HCT116 (cell line): ENCODE results near the gene MGAM2. TPM values are rescaled to one million over a fixed set of nuclear protein-coding genes. Genes with fewer than 3 reads are reported as not detected.

Source experiments
- ATAC-seq: fragments of 200-7000 bp; cut with Tn5 transposase; 2 replicates; pipeline ENCODE4 v1.9.1; 2020; ENCODE audit warnings: mild to moderate bottlenecking, moderate library complexity
- BruUV-seq: library from RNA; stranded (reverse); fragments of 400-500 nt; replicated peaks from 2 replicates; lab custom pipeline; 2021; lab: Mats Ljungman, UMichigan
- CTCF ChIA-PET: fragments of 300-600 bp; sonication (Branson Sonifier 250); formaldehyde crosslinking; loops from one replicate; lab custom pipeline; 2021; ENCODE audit warnings: antibody characterized with exemption; lab: Charles Lee
- POLR2A ChIA-PET: fragments of 300-600, 350-600 bp; sonication (Branson Sonifier 250); formaldehyde crosslinking; loops from one replicate; lab custom pipeline; 2021; ENCODE audit warnings: antibody characterized with exemption; lab: Charles Lee
- RAD21 ChIA-PET, 2 experiments: fragments of 300-600 bp; sonication (Branson Sonifier 250); formaldehyde crosslinking; loops; one replicate each; lab custom pipeline; 2023; ENCODE audit warnings: low total read pairs in 2 of 2; ENCODE audit not compliant: uncharacterized antibody in 2 of 2, unreplicated experiment in 2 of 2, low non-redundant PET in 1 of 2; lab: Charles Lee
- DNase-seq: peaks from one replicate; pipeline ENCODE4 v3.0.0-alpha.2; 2010; ENCODE audit warnings: low read depth, low spot score
- H2AFZ ChIP-seq: fragments of 200-600 bp; shearing (Covaris generic), sonication (generic); 2 replicates; pipeline ENCODE4 v1.6.1; 2017; ENCODE audit warnings: low read depth, mixed run types, mixed read lengths, antibody characterized with exemption, low read length; ENCODE audit not compliant: poor library complexity, severe bottlenecking
- H3K27ac ChIP-seq: 2 replicates; pipeline ENCODE4 v1.5.1; 2012; ENCODE audit warnings: low read depth, low read length
- H3K27me3 ChIP-seq: fragments of 200-600 bp; sonication (generic); 2 replicates; pipeline ENCODE4 v1.6.1; 2016; ENCODE audit warnings: mixed run types, low read length, mixed read lengths; ENCODE audit not compliant: insufficient read depth
- H3K36me3 ChIP-seq, 2 experiments: fragments of 200-500 bp in 1 of 2; fragments of 200-600 bp in 1 of 2; sonication (Bioruptor generic) in 1 of 2; sonication (generic) in 1 of 2; 2 replicates each; pipeline versions ENCODE4 v1.5.1 to v1.6.1; 2014 to 2016; ENCODE audit warnings: low read length in 2 of 2, inconsistent platforms in 1 of 2, mixed read lengths in 1 of 2, mixed run types in 1 of 2; ENCODE audit not compliant: insufficient read depth in 2 of 2, control insufficient read depth in 1 of 2
- H3K4me1 ChIP-seq, 2 experiments: fragments of 200-600 bp in 1 of 2; sonication (generic) in 1 of 2; 2 replicates each; pipeline versions ENCODE4 v1.5.1 to v1.6.1; 2012 to 2017; ENCODE audit warnings: low read length in 2 of 2, inconsistent platforms in 1 of 2, mild to moderate bottlenecking in 1 of 2, mixed read lengths in 1 of 2, mixed run types in 1 of 2, moderate library complexity in 1 of 2; ENCODE audit not compliant: insufficient read depth in 2 of 2, control insufficient read depth in 1 of 2
- H3K4me2 ChIP-seq: fragments of 200-600 bp; sonication (generic); 2 replicates; pipeline ENCODE4 v1.6.1; 2017; ENCODE audit warnings: mixed run types, low read length, mixed read lengths
- H3K4me3 ChIP-seq, 2 experiments: fragments of 200-600 bp in 1 of 2; sonication (generic) in 1 of 2; replicated peaks in 1 of 2; 2 replicates each; pipeline ENCODE4 v1.5.1; 2011 to 2016; ENCODE audit warnings: low read length in 2 of 2, control low read depth in 1 of 2, low read depth in 1 of 2, mild to moderate bottlenecking in 1 of 2, mixed read lengths in 1 of 2, mixed run types in 1 of 2
- H3K79me2 ChIP-seq: fragments of 200-600 bp; sonication (generic); 2 replicates; pipeline ENCODE4 v1.6.1; 2017; ENCODE audit warnings: mild to moderate bottlenecking, mixed run types, low read length, moderate library complexity, mixed read lengths; ENCODE audit not compliant: insufficient read depth
- H3K9ac ChIP-seq: fragments of 200-600 bp; sonication (generic); 2 replicates; pipeline ENCODE4 v1.6.1; 2016; ENCODE audit warnings: low read length, mixed read lengths
- H3K9me2 ChIP-seq: fragments of 200-600 bp; sonication (generic), shearing (Covaris generic); 2 replicates; pipeline ENCODE4 v1.6.1; 2017; ENCODE audit warnings: mixed run types, mild to moderate bottlenecking, moderate library complexity; ENCODE audit not compliant: insufficient read depth
- H3K9me3 ChIP-seq, 2 experiments: fragments of 200-500 bp in 1 of 2; fragments of 200-600 bp in 1 of 2; sonication (Bioruptor generic) in 1 of 2; sonication (generic) in 1 of 2; 2 replicates each; pipeline ENCODE4 v1.6.1; 2014 to 2017; ENCODE audit warnings: low read length in 2 of 2, mixed read lengths in 2 of 2, inconsistent platforms in 1 of 2, low read depth in 1 of 2, mild to moderate bottlenecking in 1 of 2, mixed run types in 1 of 2, moderate library complexity in 1 of 2; ENCODE audit not compliant: control insufficient read depth in 1 of 2, insufficient read depth in 1 of 2
- H4K20me1 ChIP-seq: fragments of 200-600 bp; sonication (generic), shearing (Covaris generic); 2 replicates; pipeline ENCODE4 v1.6.1; 2017; ENCODE audit warnings: mixed run types, mild to moderate bottlenecking, moderate library complexity; ENCODE audit not compliant: insufficient read depth
- CEBPB ChIP-seq: IDR thresholded peaks from 2 replicates; pipeline ENCODE4 v1.6.1; 2012; ENCODE audit warnings: low read depth
- EGR1 ChIP-seq: IDR thresholded peaks from 2 replicates; pipeline ENCODE4 v1.6.1; 2012; ENCODE audit warnings: low read depth
- JUND ChIP-seq: IDR thresholded peaks from 2 replicates; pipeline ENCODE4 v1.6.1; 2012
- POLR2AphosphoS5 ChIP-seq: IDR thresholded peaks from 2 replicates; pipeline ENCODE4 v1.6.1; 2011; ENCODE audit warnings: mild to moderate bottlenecking, low read depth, low read length, moderate library complexity
- RAD21 ChIP-seq: IDR thresholded peaks from 2 replicates; pipeline ENCODE4 v1.6.1; 2012; ENCODE audit warnings: low read depth, mild to moderate bottlenecking
- SIN3A ChIP-seq: IDR thresholded peaks from 2 replicates; pipeline ENCODE4 v1.6.1; 2012; ENCODE audit warnings: low read depth
- SRF ChIP-seq: IDR thresholded peaks from 2 replicates; pipeline ENCODE4 v1.6.1; 2012; ENCODE audit warnings: low read depth
- TCF7L2 ChIP-seq: IDR thresholded peaks from 2 replicates; pipeline ENCODE4 v1.7.0; 2011; ENCODE audit warnings: borderline replicate concordance, inconsistent platforms; ENCODE audit not compliant: insufficient read depth, insufficient read length; ENCODE audit errors: extremely low read depth
- YY1 ChIP-seq: IDR thresholded peaks from 2 replicates; pipeline ENCODE4 v1.6.1; 2011; ENCODE audit warnings: low read length, low read depth, moderate library complexity, mild to moderate bottlenecking; ENCODE audit not compliant: insufficient replicate concordance; ENCODE audit errors: extremely low read depth
- ZFX ChIP-seq: fragments of 450-650 bp; IDR thresholded peaks from 2 replicates; pipeline ENCODE4 v1.6.1; 2017
- ZNF274 ChIP-seq: fragments of 200-500 bp; sonication (Bioruptor generic); IDR thresholded peaks from 2 replicates; pipeline ENCODE4 v1.6.1; 2014; ENCODE audit warnings: mild to moderate bottlenecking, low read depth, low read length, inconsistent platforms
- intact Hi-C: fragments of 100-400 bp; cut with micrococcal nuclease; formaldehyde crosslinking; loops from 2 replicates; pipeline ENCODE4 v1.10.0; 2022
- total RNA-seq: library from RNA; stranded (reverse); gene quantifications from one replicate; pipeline ENCODE4 v1.2.1, GENCODE V29; 2021; ENCODE audit not compliant: unreplicated experiment
- TF ChIP-seq, protein P1 (sequence below): IDR thresholded peaks from 2 replicates; pipeline ENCODE4 v1.6.1; 2012; ENCODE audit warnings: low read depth
- TF ChIP-seq, protein P2 (sequence below): IDR thresholded peaks from 2 replicates; pipeline ENCODE4 v1.6.1; 2011; ENCODE audit warnings: mild to moderate bottlenecking, low read length, moderate library complexity; ENCODE audit not compliant: insufficient replicate concordance; ENCODE audit errors: extremely low read depth
- TF ChIP-seq, protein P3 (sequence below): IDR thresholded peaks from 2 replicates; pipeline ENCODE4 v1.6.1; 2012

MGAM2 gene
- total RNA-seq, 1 experiment from 2014 or later: 0.05 TPM

DNA sequence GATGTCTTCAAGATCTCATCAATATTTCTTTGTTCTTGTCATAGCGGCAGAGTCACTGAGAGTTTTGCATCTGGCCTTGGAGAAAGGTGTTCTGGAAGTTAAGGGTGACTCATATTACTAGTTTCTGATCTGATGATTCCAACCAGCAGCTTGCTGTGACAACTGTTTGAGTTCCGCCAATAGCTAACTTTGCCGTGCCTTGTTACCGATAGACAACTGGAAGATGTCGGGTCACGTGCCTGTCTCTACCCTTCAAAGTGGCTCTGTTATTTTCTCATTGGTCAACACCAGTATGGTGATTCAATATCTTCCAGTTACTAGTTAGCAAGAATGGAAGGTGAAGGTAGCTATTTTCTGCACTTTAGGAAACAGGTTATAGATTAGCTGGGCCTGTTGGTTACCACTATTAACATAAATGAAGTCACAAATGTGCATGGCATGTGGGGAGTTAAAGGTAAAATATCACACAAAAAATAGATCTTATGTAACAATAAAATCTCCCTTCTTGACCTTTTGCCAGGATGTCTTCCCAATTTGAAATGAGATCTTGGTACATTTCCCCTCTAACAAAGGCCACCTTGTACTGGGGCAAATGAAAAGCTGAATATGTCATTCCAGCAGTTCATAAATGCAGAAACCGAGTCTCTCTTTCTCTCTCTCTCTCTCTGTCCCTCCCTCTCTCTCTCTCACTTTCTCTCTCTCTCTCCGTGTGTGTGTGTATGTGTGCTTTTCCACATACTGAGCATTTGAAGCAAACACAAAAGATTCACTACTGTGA is 2.6 kb upstream of the MGAM2 start (continued):
- TF ChIP-seq YY1: no peak
- no peak for TF ChIP-seq TCF7L2
- TF ChIP-seq JUND: no peak
- TF ChIP-seq POLR2AphosphoS5: no peak
- TF ChIP-seq, protein P1, sequence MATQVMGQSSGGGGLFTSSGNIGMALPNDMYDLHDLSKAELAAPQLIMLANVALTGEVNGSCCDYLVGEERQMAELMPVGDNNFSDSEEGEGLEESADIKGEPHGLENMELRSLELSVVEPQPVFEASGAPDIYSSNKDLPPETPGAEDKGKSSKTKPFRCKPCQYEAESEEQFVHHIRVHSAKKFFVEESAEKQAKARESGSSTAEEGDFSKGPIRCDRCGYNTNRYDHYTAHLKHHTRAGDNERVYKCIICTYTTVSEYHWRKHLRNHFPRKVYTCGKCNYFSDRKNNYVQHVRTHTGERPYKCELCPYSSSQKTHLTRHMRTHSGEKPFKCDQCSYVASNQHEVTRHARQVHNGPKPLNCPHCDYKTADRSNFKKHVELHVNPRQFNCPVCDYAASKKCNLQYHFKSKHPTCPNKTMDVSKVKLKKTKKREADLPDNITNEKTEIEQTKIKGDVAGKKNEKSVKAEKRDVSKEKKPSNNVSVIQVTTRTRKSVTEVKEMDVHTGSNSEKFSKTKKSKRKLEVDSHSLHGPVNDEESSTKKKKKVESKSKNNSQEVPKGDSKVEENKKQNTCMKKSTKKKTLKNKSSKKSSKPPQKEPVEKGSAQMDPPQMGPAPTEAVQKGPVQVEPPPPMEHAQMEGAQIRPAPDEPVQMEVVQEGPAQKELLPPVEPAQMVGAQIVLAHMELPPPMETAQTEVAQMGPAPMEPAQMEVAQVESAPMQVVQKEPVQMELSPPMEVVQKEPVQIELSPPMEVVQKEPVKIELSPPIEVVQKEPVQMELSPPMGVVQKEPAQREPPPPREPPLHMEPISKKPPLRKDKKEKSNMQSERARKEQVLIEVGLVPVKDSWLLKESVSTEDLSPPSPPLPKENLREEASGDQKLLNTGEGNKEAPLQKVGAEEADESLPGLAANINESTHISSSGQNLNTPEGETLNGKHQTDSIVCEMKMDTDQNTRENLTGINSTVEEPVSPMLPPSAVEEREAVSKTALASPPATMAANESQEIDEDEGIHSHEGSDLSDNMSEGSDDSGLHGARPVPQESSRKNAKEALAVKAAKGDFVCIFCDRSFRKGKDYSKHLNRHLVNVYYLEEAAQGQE: no peak
- TF ChIP-seq ZNF274: no peak
- TF ChIP-seq, all 23 proteins: peak for 0

DNA sequence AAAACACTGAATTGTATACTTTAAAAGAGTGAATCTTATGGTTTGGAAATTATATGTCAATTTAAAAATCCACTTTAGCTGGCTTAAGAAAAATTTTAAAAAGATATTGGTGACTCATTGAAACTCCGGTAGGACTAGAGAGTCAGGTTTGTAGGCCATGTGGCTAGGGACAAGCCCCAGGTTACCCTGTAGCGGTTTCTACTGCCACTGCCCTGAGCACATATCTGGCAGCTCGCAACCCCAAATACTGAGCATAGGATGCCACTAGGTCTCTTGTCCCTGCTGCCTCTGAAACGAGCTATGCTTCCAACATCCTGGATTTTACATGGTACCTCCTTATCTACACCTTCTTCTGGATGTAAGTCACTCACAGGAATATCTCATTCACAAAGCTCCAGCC is 1.4 kb upstream of the MGAM2 start:
- H3K27me3 ChIP-seq: peaks cover 4% of the 10 kb centered on the region; the same call in 1 of the 2 replicates
- H3K9ac ChIP-seq: no peak overlapping the region
- intact Hi-C loops: no loop called here
- H3K9me3 ChIP-seq: no peaks in the 10 kb centered on the region
- no peaks in the 10 kb centered on the region for H3K79me2 ChIP-seq
- ChIA-PET RAD21 (no interaction called here), CTCF (no interaction called here), POLR2A (no interaction called here)
- DNase-seq (no peak), ATAC-seq (no peak)
- H2AFZ ChIP-seq: no peak overlapping the region
- no peaks in the 10 kb centered on the region for H3K9me2 ChIP-seq
- no peak overlapping the region for H3K4me2 ChIP-seq
- H3K36me3 ChIP-seq: no peaks in the 10 kb centered on the region
- no peak overlapping the region for H3K4me3 ChIP-seq
- no peak overlapping the region for H3K27ac ChIP-seq
- peaks cover 0 to under 1% of the 10 kb centered on the region in 2 experiments; a peak in 2 of 4 replicates for H3K4me1 ChIP-seq
- no TSS peak for BruUV-seq
- H4K20me1 ChIP-seq: no peaks in the 10 kb centered on the region
- TF ChIP-seq POLR2AphosphoS5: no peak
- TF ChIP-seq, protein P2, sequence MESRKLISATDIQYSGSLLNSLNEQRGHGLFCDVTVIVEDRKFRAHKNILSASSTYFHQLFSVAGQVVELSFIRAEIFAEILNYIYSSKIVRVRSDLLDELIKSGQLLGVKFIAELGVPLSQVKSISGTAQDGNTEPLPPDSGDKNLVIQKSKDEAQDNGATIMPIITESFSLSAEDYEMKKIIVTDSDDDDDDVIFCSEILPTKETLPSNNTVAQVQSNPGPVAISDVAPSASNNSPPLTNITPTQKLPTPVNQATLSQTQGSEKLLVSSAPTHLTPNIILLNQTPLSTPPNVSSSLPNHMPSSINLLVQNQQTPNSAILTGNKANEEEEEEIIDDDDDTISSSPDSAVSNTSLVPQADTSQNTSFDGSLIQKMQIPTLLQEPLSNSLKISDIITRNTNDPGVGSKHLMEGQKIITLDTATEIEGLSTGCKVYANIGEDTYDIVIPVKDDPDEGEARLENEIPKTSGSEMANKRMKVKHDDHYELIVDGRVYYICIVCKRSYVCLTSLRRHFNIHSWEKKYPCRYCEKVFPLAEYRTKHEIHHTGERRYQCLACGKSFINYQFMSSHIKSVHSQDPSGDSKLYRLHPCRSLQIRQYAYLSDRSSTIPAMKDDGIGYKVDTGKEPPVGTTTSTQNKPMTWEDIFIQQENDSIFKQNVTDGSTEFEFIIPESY: no peak
- TF ChIP-seq TCF7L2: no peak
- no peak for TF ChIP-seq ZFX
- no peak for TF ChIP-seq SRF
- TF ChIP-seq SIN3A: no peak
- no peak for TF ChIP-seq JUND
- TF ChIP-seq, protein P1: no peak
- TF ChIP-seq RAD21: no peak
- TF ChIP-seq CEBPB: no peak
- TF ChIP-seq EGR1: no peak
- TF ChIP-seq, protein P3, sequence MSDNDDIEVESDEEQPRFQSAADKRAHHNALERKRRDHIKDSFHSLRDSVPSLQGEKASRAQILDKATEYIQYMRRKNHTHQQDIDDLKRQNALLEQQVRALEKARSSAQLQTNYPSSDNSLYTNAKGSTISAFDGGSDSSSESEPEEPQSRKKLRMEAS: no peak
